Measurements from ENCODE around the gene GBX1.

DNA sequence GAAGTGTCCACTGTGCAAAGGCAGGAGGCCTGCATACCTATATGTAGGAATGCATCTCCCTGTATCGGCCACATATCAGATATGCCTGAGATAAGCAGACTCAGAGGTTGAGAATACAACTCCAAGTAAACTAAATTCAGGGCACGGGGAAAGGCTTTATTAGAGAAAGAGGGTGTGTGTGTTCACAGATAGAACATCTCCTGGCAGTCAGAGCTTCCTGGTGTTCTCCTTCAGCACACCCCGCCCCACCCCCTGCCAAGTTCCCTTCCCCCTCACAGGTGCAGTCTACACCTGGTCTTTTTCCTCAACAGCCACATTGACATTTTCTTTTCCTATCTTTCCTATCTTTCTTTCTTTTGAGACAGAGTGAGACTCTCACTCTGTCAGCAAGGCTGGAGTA lies 17.1 kb downstream of the GBX1 start:
- no peak for TF ChIP-seq POLR2A (IDR thresholded peaks at IDR 0.05; ENCODE audit: low read length)
- TF ChIP-seq HDAC2 (IDR thresholded peaks at IDR 0.05) = no peak
- TF ChIP-seq HEYL (CRISPR knock-in tag; IDR thresholded peaks at IDR 0.05) = no peak
- no peak for TF ChIP-seq NR3C1 (IDR thresholded peaks at IDR 0.05)
- no peak for TF ChIP-seq SMC3 (IDR thresholded peaks at IDR 0.05)
- TF ChIP-seq SREBF2 (IDR thresholded peaks at IDR 0.05) = no peak
